HG03571 (cell line): ENCODE data around the gene CYP2F1.
"Not testable (repeated sequence)": the region's sequence is repeated elsewhere in the genome, so short reads cannot be mapped to it uniquely, and the experiment has no call there.

Experiments
- ATAC-seq: cut with Tn5 transposase; IDR thresholded peaks from one replicate; pipeline ENCODE4 v1.9.1; 2021; ENCODE audit not compliant: unreplicated experiment

Gene CYP2F1

GRCh38 chr19:41127362-41127761 lies 13.1 kb downstream of the CYP2F1 start:
- not testable (repeated sequence) for ATAC-seq

- ATAC-seq, result not testable (repeated sequence)
Measured at GRCh38 chr19:41127801-41128300, 13.6 kb downstream of the CYP2F1 start.

GRCh38 chr19:41128692-41129091 lies 14.5 kb downstream of the CYP2F1 start:
- no peak for ATAC-seq

GRCh38 chr19:41131186-41131585 lies 17.0 kb downstream of the CYP2F1 start:
- no peak for ATAC-seq

GRCh38 chr19:41133260-41133659 lies 19.0 kb downstream of the CYP2F1 start:
- ATAC-seq, result no peak

GRCh38 chr19:41134616-41135015 lies 20.4 kb downstream of the CYP2F1 start:
- no peak for ATAC-seq

GRCh38 chr19:41135390-41136384 lies 21.5 kb downstream of the CYP2F1 start:
- not testable (repeated sequence) for ATAC-seq

GRCh38 chr19:41136636-41137455 lies 22.6 kb downstream of the CYP2F1 start:
- ATAC-seq, result no peak

GRCh38 chr19:41144403-41144802 lies 30.2 kb downstream of the CYP2F1 start:
- no peak for ATAC-seq

- no peak for ATAC-seq
Measured at GRCh38 chr19:41149831-41150230, 35.6 kb downstream of the CYP2F1 start.

- ATAC-seq, result not testable (repeated sequence)
Measured at GRCh38 chr19:41150986-41151385, 36.8 kb downstream of the CYP2F1 start.

- ATAC-seq, result no peak
Measured at GRCh38 chr19:41154060-41154459, 39.8 kb downstream of the CYP2F1 start.

GRCh38 chr19:41156207-41156606 lies 42.0 kb downstream of the CYP2F1 start:
- no peak for ATAC-seq

GRCh38 chr19:41159881-41160280 lies 45.6 kb downstream of the CYP2F1 start:
- ATAC-seq, result no peak

- ATAC-seq, result no peak
Measured at GRCh38 chr19:41161903-41162302, 47.7 kb downstream of the CYP2F1 start.

- no peak for ATAC-seq
Measured at GRCh38 chr19:41166944-41167804, 52.9 kb downstream of the CYP2F1 start.

GRCh38 chr19:41172297-41173164 lies 58.3 kb downstream of the CYP2F1 start:
- no peak for ATAC-seq

- no peak for ATAC-seq
Measured at GRCh38 chr19:41174297-41174928, 60.2 kb downstream of the CYP2F1 start.
